Fibroblast of pulmonary artery (primary cell): ENCODE data around the gene SLC10A6.
A peak's percentile ranks its signal among the peaks of the same experiment; 100 is the strongest.

Experiments
- DNase-seq: peaks from one replicate; pipeline ENCODE4 v3.0.0-alpha.2; 2010; ENCODE audit warnings: low read depth
- H3K4me3 ChIP-seq: replicated peaks from 2 replicates; pipeline ENCODE4 v1.5.1; 2011; ENCODE audit warnings: low read depth, mild to moderate bottlenecking, control low read depth, low read length, moderate library complexity
- TF ChIP-seq, protein P1 (sequence below): IDR thresholded peaks from 2 replicates; pipeline ENCODE4 v1.5.1; 2011; ENCODE audit warnings: mild to moderate bottlenecking, control low read depth, low read length, inconsistent platforms; ENCODE audit errors: missing control alignments

The SLC10A6 gene

DNA sequence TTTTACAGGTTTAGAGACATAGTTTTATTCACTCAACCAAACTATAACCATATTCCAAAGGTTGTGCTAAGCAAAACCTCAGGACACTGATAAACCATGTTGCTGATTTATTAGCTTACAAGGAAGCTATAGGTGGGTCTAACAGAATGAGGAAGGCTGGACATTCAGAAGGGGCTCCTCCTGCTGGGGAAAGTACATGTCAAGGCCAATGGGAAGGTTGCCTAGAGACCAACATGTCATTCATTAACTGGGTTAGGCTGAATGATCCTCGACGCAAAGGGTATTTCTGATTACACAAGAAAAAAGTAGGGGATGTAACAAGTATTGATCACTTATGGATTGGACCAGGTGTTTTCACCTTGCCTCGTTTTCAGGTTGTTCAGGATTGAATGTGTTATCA lies 30.3 kb downstream of the SLC10A6 start:
- no peak for DNase-seq
- TF ChIP-seq, protein P1, sequence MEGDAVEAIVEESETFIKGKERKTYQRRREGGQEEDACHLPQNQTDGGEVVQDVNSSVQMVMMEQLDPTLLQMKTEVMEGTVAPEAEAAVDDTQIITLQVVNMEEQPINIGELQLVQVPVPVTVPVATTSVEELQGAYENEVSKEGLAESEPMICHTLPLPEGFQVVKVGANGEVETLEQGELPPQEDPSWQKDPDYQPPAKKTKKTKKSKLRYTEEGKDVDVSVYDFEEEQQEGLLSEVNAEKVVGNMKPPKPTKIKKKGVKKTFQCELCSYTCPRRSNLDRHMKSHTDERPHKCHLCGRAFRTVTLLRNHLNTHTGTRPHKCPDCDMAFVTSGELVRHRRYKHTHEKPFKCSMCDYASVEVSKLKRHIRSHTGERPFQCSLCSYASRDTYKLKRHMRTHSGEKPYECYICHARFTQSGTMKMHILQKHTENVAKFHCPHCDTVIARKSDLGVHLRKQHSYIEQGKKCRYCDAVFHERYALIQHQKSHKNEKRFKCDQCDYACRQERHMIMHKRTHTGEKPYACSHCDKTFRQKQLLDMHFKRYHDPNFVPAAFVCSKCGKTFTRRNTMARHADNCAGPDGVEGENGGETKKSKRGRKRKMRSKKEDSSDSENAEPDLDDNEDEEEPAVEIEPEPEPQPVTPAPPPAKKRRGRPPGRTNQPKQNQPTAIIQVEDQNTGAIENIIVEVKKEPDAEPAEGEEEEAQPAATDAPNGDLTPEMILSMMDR = no peak
- H3K4me3 ChIP-seq = no peak overlapping the region

- H3K4me3 ChIP-seq = no peak overlapping the region
- TF ChIP-seq, protein P1 = no peak
- peak; percentile 23 for DNase-seq
Measured at GRCh38 chr4:86818211-86818610, 31.0 kb downstream of the SLC10A6 start.

DNA sequence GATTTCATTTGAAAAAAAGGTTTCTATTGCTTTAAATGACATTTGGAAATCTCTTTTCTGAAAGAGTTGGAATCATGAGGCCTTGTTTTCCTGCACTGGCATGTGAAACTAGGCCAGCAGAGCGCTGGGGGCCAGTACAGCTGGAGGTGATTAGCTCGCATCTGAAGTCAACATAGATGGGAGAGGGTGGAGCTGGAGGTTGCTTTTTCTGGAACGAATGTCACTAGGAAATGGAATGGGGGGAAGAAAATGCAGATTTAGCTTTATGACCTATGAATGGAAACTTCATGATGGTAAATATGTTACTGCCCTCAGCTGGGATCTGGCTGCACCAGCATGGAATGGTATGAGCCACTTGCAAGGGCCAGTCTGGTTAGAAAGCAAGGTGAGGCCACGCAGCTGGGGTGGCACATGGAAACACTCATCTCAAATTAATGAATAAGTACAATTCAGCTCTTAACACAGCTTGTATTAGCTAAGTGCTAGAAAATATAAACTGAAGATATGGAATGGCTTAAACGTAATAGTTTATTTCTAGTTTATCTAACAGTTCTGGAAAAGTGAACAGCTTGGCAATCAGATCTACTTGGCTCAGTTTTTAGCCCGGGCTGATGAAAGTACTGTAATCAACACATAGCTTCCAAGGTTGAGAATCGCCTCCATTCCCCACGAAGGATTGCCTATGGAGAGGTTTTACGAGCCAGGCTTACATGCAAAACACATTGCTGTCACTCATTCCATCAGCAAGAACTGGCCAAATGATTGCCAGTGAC lies 32.5 kb downstream of the SLC10A6 start:
- no peak for DNase-seq
- TF ChIP-seq, protein P1 = no peak
- H3K4me3 ChIP-seq = no peak overlapping the region

DNA sequence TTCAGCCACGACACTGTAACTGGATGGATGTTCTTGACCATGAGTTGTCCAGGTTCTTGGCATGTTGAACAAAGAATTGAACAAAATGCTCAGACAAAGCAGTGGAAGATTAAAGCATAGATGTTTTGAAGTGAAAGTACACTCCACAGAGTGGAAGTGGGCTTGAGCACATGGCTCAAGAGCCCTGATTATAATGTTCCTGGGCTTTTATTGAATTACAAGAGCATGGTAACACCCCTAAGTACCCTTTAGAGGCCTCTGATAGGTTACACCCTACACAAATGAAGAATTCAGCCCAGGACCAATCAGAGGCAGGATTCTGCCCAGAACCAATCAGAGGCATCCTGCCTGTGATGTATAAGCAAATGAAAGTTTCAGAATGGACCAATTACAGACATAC lies 33.5 kb downstream of the SLC10A6 start:
- DNase-seq = no peak
- TF ChIP-seq, protein P1 = no peak
- no peak overlapping the region for H3K4me3 ChIP-seq

- no peak overlapping the region for H3K4me3 ChIP-seq
- TF ChIP-seq, protein P1 = no peak
- no peak for DNase-seq
Measured at GRCh38 chr4:86810847-86811246, 38.3 kb downstream of the SLC10A6 start.

DNA sequence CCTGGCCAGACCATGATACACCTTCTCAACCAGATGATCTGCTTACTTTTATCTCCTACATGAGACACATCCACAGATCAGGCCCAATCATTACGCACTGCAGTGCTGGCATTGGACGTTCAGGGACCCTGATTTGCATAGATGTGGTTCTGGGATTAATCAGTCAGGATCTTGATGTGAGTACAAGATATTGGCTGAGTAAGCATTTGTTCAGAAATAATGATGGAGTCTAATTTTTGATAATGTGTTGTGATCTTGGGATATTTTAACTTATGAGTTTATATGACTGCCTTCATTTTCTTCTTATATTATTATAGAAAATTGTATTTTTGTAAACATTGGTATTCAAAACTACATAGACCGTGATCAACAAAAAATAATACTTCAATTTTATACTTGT lies 39.4 kb downstream of the SLC10A6 start:
- TF ChIP-seq, protein P1 = no peak
- no peak overlapping the region for H3K4me3 ChIP-seq
- no peak for DNase-seq

- no peak overlapping the region for H3K4me3 ChIP-seq
- no peak for DNase-seq
- TF ChIP-seq, protein P1 = no peak
Measured at GRCh38 chr4:86791126-86791525, 58.1 kb downstream of the SLC10A6 start.
